AG09309 (cell line): ENCODE measurements around the gene BTAF1.

Experiments used
- DNase-seq: peaks from one replicate; pipeline ENCODE4 v3.0.0-alpha.2; 2010; ENCODE audit warnings: low read depth
- H3K4me3 ChIP-seq: 2 replicates; pipeline ENCODE4 v1.5.1; 2011; ENCODE audit warnings: mild to moderate bottlenecking, low read depth, low read length, moderate library complexity; ENCODE audit not compliant: control insufficient read depth
- TF ChIP-seq, protein P1 (sequence below): IDR thresholded peaks from 2 replicates; pipeline ENCODE4 v1.5.1; 2011; ENCODE audit warnings: mild to moderate bottlenecking, low read depth, low read length, inconsistent platforms; ENCODE audit not compliant: insufficient read depth, control insufficient read depth; ENCODE audit errors: missing control alignments

Gene BTAF1

DNA sequence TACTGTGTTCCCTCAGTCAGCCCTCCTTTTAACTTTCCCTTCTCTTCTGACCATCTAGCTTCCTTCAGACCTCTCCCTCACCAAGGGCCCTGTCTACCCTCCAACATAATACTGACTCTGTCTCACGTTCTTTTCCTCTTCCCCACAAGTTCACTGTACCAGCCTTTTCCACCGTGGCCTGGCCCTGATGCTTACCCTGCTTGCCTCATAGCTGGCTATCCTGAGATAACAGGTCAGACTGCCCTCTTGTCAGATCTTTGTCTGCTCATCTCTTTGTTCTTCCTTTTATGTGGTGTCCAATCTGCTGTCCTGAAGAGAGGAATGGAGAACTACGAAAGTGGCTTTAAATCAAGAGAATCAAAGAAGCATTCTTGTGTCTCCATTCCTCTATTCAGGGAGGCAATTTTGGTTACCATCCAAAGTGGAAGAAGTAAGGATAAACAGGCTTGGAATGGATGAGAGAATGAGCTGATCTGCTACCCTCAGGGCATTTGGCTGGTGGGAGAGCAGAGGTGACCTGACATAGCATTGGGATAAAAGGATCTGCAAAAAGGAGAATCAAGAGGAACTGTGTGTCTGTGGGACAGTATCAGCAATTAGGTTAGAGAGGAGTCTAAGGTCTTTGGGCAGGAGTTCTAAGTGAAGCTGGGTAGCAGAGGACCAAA lies 8.1 kb downstream of the BTAF1 start:
- no peak for DNase-seq
- TF ChIP-seq, protein P1, sequence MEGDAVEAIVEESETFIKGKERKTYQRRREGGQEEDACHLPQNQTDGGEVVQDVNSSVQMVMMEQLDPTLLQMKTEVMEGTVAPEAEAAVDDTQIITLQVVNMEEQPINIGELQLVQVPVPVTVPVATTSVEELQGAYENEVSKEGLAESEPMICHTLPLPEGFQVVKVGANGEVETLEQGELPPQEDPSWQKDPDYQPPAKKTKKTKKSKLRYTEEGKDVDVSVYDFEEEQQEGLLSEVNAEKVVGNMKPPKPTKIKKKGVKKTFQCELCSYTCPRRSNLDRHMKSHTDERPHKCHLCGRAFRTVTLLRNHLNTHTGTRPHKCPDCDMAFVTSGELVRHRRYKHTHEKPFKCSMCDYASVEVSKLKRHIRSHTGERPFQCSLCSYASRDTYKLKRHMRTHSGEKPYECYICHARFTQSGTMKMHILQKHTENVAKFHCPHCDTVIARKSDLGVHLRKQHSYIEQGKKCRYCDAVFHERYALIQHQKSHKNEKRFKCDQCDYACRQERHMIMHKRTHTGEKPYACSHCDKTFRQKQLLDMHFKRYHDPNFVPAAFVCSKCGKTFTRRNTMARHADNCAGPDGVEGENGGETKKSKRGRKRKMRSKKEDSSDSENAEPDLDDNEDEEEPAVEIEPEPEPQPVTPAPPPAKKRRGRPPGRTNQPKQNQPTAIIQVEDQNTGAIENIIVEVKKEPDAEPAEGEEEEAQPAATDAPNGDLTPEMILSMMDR, result no peak
- H3K4me3 ChIP-seq, result no peak overlapping the region

DNA sequence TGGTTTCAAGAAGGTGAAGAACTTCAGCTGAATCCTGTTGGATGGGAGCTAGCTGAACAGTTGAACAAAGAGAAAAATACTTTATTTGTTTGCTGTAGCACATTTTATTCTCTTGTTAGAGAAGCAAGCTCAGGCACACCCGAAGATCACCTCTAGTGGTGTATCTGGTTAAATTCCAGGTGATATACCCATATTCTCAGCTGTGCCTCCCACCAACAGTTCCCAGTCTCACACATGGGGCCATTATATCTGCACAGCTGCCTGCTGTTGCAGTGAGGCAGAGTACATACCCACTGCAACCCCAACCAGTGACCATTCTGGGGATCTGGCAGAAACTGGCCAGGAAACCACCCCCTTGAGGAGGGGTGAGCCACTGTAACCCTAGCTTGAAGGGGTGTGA lies 9.2 kb downstream of the BTAF1 start:
- TF ChIP-seq, protein P1, result no peak
- no peak for DNase-seq
- no peak overlapping the region for H3K4me3 ChIP-seq

DNA sequence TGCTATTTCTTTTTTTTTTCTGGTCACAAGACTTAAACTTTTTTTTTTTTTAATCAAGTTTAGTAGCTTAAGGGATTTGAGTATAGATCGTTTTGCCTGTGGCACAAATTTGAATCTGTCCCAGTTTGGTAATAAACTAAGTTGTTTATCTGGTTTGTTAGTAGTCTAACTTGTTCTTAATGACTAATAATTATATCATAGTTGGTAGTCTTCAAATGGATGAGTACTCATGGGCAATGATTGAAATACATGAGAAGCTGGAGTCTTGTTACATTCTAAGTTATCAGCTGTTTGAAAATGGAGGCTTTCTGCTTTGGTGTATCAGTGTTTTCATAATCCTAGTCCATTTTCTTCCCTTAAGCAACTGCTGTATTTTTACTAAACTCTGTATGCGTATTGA lies 12.3 kb downstream of the BTAF1 start:
- TF ChIP-seq, protein P1, result no peak
- no peak overlapping the region for H3K4me3 ChIP-seq
- no peak for DNase-seq

DNA sequence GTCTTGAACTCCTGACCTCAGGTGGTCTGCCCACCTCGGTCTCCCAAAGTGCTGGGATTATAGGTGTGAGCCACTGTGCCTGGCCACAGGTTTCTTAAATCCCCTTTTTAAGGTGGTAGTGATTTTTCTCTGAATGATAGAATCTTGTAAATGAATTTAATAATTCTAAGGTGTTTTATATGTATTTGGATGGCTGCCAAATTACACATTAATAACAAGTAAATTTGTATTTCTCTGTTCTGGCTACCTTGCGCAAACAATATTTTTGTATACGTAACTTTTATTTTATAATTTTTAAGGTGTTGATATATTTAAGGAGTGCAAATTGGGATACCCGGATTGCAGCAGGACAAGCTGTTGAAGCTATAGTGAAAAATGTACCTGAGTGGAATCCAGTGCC lies 16.1 kb downstream of the BTAF1 start:
- DNase-seq, result no peak
- H3K4me3 ChIP-seq, result no peak overlapping the region
- TF ChIP-seq, protein P1, result no peak

DNA sequence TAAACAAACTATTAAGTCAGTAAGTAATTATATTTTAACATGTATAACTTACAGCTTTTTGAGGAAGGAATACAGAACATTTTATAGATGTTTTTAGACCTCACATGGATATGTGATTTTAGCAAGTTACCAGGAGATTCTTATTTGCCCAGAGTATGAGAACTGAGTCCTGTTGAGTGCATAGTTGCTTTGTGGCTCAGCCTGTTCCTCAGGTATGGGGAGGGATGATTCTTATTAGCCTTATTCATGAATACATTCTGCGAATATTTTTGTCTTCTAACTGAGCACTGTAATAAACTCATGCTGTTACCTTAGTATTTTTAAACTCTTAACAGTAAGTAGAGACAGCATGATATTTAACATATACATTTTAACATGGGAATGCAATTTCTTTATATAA lies 17.9 kb downstream of the BTAF1 start:
- DNase-seq, result no peak
- H3K4me3 ChIP-seq, result no peak overlapping the region
- TF ChIP-seq, protein P1, result no peak

DNA sequence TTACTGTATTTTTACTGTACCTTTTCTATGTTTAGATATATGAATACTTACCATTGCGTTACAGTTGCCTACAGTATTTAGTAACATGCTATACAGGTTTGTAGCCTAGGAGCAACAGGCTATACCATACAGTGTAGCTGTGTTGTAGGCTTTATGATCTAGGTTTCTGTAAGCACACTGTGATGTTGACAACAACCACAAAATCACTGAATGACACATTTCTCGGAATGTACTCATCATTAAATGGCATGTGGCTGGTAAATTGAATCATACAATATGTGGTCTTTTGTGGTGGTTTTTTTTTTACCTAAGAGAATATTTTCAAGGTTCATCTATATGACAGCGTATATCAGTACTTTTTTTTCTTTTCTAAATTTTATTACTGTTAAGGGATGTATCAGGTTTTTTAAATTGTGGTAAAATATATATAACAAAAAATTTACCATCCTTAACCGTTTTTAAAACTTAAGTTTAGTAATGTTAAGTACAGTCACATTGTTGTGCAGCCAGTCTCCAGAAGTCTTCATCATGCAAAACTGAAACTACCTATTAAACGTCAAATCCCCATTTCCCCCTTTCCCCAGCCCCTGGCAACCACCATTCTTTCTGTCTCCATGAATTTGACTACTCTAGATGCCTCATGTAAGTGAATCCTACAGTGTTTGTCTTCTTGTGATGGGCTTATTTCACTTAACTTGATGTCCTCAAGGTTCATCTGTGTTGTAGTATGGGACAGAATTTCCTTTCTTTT lies 21.5 kb downstream of the BTAF1 start:
- H3K4me3 ChIP-seq, result no peak overlapping the region
- TF ChIP-seq, protein P1, result no peak
- DNase-seq, result peak; percentile 16
